ENCODE results near the gene DMD.

DMD gene

DNA sequence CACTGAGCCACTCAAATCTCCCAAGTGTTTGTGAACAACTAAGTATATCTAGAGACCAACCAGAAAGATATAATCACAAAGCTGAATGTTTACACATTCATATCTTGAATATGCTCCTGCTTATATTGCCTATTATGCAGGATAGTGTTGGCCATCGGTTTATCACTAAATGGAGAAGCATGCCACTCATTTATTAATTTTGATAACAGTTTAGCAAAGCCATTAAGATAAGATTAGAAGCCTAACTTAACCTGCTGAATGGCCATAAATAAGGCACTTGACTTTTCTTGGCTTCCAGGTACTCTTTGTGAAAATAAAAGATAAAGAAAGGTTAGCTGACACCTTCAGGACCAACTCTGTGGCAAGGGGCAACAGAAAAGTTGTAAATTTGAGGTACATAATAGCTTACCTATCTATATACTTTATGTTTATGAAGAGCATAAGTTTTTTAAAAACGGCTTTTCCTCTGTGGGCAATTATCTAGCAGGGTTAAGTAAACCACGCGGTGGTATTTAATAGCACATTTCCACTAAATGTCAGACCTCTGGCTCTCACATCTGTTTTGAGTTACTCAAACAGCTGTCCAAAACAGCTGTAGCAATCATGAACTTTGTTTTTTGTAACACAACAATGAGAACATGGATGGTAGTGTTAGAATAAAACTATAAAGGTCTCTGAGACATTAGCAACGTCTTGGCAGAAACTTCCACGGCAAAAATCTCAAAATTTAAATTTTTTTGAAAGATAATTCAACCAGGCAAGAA is 2080.7 kb downstream of the DMD start:
- DNase-seq = no peak

GRCh38 chrX:31128855-31129254 is 2082.5 kb downstream of the DMD start:
- DNase-seq = no peak

DNA sequence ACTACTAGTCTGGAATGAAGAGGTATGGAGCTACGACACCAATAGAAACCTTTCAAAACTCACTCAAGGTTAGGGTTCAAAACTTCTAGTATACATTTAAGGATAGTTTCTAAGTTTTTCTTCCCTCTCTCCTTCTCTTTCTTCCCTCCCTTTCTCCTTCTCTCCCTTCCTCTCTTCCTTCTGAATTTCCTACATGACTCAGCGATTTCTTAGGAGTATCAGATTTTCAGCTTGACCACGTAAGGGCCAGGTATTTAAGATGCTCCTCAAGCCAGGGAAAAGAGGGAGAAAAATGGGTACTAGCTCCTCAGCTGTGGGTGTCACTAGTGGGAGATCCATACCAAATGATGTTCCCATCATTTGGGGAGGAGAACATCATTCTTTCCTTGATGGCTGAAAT is 2083.6 kb downstream of the DMD start:
- DNase-seq = no peak

- no peak for DNase-seq
These were observed 2085.1 kb downstream of the DMD start for GRCh38 chrX:31126205-31126604.

- DNase-seq = no peak
These were observed 2086.8 kb downstream of the DMD start for GRCh38 chrX:31124536-31124935.

- no peak for DNase-seq
These were observed 2088.0 kb downstream of the DMD start for GRCh38 chrX:31123335-31123734.

- DNase-seq = no peak
These were observed 2094.1 kb downstream of the DMD start for GRCh38 chrX:31117266-31117665.

DNA sequence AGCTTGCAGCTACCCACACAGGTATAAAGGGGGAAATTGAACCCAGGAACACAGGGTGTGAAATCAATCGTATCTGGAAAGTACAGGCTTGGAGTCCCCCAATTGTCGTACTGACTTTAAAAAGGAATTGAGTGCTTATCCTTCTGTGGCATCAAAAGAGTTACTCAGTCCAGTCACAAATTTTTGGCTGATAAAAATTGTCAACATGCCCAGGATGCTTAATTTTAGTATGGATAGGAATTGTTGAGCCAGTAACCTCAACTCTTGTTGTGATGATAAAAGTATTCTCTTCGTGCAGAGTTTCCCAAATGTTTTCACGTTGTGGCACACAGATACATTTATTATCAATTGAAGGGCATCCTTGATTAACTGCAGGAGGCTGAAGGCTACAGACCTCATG is 2096.0 kb downstream of the DMD start:
- DNase-seq = no peak

DNA sequence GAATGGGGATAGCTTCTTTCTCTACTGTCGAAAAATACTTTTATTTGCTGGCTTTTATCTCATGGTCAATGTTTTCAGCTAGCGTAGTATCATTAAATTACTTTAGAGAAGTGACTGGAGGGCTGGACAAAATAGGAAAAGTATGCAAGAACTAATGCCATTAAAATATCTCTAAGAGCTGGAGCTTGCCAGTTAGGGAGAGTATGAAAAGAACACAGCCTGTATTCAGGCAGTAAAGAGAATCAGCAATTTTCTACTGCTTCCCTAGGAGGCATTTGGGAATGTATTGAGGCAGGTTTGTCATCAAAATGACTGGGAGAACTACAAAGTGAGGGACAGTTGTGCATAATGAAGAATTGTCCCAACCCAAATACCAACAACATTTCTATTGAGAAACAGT is 2096.5 kb downstream of the DMD start:
- no peak for DNase-seq

DNA sequence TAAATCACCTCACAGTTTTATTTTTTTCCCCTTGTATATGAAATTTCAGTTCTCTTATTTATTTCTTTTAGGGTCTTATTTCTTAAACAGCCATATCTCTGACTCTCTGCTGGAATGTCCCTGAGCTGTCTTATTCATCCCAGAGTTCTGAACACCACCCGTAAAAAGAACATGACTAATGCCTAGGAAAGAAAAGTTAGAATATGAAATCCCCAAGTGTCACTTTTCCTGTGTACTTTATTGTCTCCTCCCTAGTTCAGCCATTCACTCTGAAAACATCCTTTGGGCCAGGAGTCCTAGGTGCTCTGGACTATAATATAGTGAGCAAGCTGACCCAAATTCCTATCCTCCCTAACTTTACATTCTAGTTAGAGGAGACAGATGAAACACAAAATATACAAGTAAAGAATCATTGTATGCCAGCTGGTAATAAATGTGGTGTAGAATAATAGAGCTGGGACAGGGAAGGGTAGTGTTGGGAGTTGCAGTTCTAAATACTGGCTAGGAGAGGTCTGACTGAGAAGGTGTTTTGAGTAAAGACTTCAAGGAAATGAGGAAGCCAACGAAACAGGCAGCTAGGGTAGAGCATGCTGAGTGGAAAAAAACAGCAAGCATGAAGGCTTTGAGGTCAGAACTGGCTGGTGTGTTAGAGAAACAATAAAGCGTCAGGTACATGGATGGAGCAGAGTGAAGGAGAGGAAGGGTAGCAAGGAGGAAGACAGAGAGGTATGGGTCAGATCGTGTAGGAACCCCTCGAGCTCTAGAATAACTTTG is 2098.9 kb downstream of the DMD start:
- DNase-seq = no peak

DNA sequence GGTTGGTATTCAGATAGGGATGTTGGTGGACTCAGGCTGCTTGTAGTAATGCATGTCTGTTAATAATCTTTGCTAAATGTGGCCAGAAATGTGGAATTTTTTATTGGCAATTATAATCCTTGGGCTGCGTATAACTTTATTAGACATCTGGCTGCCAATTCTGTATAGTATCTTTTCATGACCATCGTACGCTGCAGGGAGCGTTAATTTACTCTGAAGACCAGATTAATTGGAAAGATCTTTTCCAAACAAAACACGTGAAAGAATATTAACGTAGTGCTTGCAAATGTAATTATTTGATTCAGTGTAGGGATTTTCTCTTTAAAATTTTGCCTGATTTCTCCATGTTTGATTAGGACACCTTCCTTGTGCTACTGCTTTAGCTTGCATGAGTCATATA is 2100.7 kb downstream of the DMD start:
- no peak for DNase-seq

DNA sequence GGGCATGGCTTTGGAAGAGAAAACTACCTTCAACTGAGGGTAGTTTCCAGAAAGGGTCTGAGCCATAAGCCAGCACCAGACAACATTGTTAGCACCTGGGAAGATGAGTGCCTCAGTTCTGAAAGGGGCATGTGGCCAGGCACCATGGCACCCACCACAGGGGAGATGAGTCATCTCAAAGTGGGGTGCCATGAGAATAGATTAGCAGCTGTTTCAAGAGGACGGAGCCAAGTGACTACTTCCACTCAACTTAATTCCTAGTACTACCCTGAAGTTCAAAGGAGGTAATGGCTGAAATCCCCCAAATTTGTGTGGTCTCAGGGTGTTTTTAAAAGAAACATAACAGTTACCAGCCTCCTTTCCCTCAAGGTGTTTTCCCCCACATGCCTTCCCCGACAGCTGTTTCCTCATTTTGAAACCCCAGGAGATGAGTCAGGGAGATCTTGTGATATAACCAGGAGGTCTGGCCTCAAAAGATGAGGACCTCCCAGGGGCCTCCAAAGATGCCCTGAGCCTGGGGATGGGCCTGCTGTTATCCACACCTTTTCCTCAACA is 2111.7 kb downstream of the DMD start:
- no peak for DNase-seq

DNA sequence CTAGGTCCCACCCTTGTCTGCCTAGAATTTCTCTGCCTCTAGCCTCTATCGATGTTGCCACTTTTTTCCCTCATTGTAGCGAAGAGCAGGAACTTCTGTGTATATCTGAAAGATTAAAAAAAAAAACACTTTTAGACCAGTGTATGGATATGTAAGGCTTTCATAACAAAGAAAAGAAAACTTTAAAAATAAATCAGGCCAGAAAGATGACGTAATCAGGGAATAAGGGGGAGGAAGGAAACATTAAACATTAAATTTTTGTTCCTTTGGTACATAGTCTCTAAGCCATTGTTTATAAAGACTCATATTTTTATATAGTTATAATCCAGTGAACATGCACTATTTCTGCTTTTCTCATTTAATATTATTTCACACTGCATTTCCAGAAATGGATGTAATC is 2113.3 kb downstream of the DMD start:
- no peak for DNase-seq

- no peak for DNase-seq
These were observed 2117.7 kb downstream of the DMD start for GRCh38 chrX:31093639-31093975.

DNA sequence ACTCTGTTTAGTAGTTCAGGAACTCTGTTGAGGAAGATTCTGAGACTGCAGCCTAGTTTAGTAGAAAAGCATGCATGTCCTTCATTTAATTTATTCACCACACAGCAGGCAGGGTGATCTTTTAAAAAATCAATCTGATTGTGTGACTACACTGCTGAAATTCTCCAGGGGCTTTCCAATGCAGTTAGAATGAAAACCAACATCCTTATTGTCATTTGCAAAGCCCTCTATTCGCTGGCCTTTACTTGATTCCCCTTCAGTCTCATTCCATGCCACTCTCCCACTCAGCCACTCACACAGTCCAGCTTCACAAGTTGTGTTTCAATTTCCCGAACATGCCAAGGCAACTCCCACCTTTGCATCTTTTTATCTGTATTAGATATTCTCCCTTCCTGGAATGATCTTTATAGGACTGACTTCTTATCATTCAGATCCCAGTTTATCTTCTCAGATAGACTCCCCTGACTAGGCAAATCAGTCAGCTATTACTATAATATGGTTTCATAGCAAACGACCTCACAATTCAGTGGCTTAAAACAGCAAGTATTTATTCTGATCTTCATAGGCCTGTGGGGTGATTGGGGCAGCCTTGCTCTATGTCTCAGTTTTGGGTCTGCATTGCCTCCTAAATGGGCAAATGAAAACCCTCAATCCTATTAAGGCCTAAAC is 2118.2 kb downstream of the DMD start:
- DNase-seq = no peak

DNA sequence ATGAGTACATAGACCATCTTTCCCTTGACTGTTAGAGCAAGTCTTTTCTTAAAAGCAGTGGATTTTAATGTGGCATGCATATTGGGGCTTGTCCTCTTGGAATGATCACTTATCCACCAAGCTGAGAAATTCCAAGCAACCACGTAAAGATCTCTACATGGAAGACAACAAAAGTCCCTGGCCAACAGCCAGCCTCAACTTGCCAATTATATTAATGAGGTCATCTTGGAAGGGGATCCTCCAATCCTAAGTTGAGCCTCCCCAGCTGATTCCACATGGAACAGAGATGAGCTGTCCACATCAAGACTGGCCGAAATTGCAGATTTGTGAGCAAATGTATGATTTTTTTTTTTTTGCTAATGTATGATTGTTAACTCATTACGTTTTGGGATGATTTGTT is 2118.9 kb downstream of the DMD start:
- DNase-seq = no peak

DNA sequence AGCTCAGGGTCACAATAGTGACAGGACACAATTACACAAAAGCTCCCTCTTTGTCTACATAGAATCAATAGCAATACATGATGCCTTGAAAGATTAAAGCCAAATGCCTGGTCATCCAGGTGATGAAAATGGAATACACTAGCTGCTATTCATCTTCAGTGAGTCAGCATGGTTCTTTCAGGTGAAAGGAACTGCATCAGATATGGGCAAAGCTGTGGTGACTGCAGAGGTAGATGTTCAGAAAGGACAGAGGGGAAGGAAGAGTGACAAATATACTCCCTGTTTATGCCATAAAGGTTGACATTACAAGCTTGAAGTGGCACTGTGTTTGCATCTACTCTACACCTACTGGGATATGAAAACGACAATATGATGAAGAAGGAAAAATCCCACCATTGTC is 2119.5 kb downstream of the DMD start:
- no peak for DNase-seq

- no peak for DNase-seq
These were observed 2136.8 kb downstream of the DMD start for GRCh38 chrX:31074522-31074921.

- no peak for DNase-seq
These were observed 2139.6 kb downstream of the DMD start, which contains the start of gene FTHL17 for GRCh38 chrX:31071725-31072124. Gene FTHL17 (minus strand): TSS chrX:31072041. CDS start chrX:31071953, 88 bp downstream.

DNA sequence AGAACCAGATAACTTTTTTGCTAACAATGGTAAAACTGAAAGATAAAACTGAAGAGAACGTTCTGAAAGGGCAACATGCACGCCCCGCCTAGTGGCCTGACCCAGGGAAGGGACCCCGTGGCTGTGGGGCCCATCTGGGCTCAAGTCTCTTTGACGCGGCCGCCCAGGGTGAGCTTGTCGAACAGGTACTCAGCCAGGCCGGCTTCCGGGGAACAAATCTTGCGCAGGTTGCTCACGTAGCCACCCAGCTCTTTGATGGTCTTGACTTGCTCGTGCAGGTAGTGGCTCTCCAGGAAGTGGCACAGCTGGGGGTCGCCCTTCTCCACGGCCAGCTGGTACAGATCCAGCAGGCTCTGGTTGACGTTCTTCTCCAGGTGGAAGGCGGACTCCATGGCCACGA is 2140.1 kb downstream of the DMD start:
- DNase-seq = no peak

DNA sequence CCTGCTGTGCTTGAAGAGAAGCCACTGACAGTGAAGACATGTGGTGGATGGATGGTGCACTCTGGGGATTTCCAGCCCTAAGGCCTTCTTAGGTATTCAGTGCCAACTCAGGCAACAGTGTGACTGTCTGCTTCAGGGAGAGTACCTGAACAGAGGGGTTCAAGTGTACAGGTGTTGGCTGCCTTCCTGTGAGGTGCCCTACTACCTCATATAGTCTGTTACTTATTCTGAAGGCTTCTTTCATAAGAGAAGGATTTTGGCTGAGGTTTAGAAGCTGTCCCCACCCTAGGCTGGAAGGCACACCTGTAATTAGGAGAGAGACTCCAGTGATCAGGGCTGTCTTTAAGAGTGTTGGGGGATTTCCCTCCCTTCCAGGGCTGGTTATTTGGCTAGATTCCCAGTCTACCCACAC is 2141.3 kb downstream of the DMD start:
- DNase-seq = no peak
